H54 (cell line): ENCODE data around the gene CDC42BPA.
"Not testable (repeated sequence)": the region's sequence is repeated elsewhere in the genome, so short reads cannot be mapped to it uniquely, and the experiment has no call there.

Source experiments
- DNase-seq: peaks from one replicate; pipeline ENCODE4 v3.0.0; 2011; ENCODE audit warnings: low spot score, mixed read lengths; ENCODE audit not compliant: insufficient read length
- FAIRE-seq: peaks from 3 replicates; lab custom pipeline; 2011; peaks lifted over from hg19 to GRCh38; lab: Jason Lieb, UNC
- POLR2A ChIP-seq: IDR thresholded peaks from 2 replicates; pipeline ENCODE4 v1.6.1; 2011; ENCODE audit warnings: low read depth, mild to moderate bottlenecking, low read length

The CDC42BPA gene

GRCh38 chr1:226962421-226963391 is 355.6 kb downstream of the CDC42BPA start:
- TF ChIP-seq POLR2A = no peak
- FAIRE-seq (no peak), DNase-seq (no peak)

- FAIRE-seq (no peak), DNase-seq (no peak)
- no peak for TF ChIP-seq POLR2A
Measured at GRCh38 chr1:226960944-226961765, 357.1 kb downstream of the CDC42BPA start.

- no peak for TF ChIP-seq POLR2A
- DNase-seq (no peak), FAIRE-seq (no peak)
Measured at GRCh38 chr1:226960256-226960655, 358.0 kb downstream of the CDC42BPA start.

- DNase-seq (no peak), FAIRE-seq (no peak)
- TF ChIP-seq POLR2A = no peak
Measured at GRCh38 chr1:226958300-226958699, 360.0 kb downstream of the CDC42BPA start.

GRCh38 chr1:226957714-226958113 is 360.6 kb downstream of the CDC42BPA start:
- no peak for DNase-seq
- no peak for FAIRE-seq
- TF ChIP-seq POLR2A = no peak

DNA sequence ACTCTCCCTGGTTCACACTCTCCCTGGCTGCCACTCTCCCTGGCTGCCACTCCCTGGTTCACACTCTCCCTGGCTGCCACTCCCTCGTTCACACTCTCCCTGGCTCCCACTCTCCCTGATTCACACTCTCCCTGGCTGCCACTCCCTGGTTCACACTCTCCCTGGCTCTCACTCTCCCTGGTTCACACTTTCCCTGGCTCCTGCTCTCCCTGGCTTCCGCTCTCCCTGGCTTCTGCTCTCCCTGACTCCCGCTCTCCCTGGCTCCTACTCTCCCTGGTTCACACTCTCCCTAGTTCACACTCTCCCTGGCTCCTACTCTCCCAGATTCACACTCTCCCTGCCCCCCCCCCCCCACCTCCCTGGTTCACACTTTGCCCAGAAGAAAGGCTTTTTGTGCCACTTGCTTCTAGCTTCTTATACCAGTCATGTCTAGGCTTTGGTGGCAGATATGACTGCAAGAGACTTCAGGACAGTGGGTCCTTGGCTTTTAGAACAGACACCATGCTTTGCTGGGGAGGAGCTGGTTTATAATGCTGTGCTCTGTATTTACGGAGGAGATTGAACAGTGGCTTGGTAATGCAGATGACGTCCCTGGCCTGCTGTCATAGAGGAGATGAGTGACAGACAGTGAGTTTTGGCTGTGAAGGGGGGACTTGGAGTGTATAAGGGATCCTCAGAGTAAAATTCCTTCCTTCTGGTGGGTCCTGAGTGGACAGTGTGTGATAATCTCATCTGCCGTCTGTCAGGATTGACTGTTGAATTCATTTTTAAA is 361.2 kb downstream of the CDC42BPA start:
- DNase-seq (no peak), FAIRE-seq (no peak)
- no peak for TF ChIP-seq POLR2A

DNA sequence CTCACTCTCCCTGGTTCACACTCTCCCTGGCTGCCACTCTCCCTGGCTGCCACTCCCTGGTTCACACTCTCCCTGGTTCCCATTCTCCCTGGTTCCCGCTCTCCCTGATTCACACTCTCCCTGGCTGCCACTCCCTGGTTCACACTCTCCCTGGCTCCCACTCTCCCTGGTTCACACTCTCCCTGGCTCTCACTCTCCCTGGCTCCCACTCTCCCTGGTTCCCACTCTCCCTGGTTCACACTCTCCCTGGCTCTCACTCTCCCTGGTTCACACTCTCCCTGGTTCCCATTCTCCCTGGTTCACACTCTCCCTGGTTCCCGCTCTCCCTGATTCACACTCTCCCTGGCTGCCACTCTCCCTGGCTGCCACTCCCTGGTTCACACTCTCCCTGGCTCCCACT is 362.4 kb downstream of the CDC42BPA start:
- FAIRE-seq, DNase-seq: not testable (repeated sequence)

GRCh38 chr1:226954777-226955176 is 363.5 kb downstream of the CDC42BPA start:
- no peak for TF ChIP-seq POLR2A
- FAIRE-seq = no peak
- no peak for DNase-seq

DNA sequence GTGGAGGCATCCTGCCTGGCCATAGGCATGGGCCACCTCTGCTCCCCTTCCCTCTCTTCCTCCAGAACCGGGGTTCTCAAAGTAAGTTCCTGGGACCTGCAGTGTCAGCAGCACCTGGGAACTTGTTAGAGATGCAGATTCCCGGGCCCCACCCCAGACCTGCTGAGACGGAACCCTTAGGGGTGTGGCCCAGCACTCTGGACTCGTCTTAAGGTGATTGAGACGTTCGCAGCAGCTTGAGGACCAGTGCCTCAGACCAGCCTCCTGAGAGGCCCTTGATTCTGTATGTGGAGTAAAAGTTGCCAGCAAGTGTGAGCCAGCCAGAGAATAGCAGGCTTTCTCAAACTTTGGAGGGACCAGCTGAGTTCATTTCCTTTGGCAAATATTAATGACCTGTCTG is 364.0 kb downstream of the CDC42BPA start:
- TF ChIP-seq POLR2A = no peak
- DNase-seq (no peak), FAIRE-seq (no peak)

- FAIRE-seq (no peak), DNase-seq (no peak)
- no peak for TF ChIP-seq POLR2A
Measured at GRCh38 chr1:226953175-226953800, 365.0 kb downstream of the CDC42BPA start.

DNA sequence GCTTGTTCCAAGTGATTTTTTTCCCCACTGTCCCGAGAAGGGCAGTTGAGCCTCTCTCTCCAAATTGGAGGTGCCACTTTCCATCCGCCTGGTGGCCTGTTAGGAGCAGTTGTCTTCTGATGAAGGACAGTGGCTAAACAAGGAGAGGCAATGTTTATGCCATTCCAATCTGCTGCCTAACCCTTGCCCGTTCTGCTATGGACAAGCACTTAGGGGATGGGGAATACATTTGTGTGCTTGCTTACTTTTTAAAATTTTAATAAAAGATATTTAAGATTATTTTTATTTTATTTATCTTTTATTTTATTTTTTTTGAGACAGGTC is 366.2 kb downstream of the CDC42BPA start:
- no peak for FAIRE-seq
- no peak for TF ChIP-seq POLR2A
- DNase-seq = no peak

- no peak for FAIRE-seq
- no peak for TF ChIP-seq POLR2A
- DNase-seq = no peak
Measured at GRCh38 chr1:226951286-226952117, 366.8 kb downstream of the CDC42BPA start.
